ENCODE measurements around the gene SMAD3.
"Not testable (repeated sequence)": the region's sequence is repeated elsewhere in the genome, so short reads cannot be mapped to it uniquely, and the experiment has no call there.

SMAD3 gene

DNA sequence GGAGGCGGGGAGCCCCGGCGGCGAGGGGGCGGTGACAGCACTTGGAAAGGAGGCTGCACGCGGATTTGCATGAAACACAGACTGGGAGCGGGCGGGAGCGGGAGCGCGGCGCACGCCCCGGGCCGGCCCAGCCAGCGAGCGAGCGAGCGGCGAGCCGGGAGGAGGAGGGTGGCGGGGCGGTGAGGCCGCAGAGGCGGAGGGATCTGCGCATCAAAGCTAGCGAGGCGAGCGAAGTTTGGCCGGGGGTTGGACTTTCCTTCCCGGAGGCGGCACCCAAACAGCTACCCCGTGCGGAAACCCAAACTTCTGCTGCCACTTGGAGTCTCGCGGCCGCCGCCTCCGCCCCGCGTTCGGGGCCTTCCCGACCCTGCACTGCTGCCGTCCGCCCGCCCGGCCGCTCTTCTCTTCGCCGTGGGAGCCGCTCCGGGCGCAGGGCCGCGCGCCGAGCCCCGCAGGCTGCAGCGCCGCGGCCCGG, at the start of gene SMAD3:
SMAD3 (plus strand) TSS at position 72 of the 475 bp plus-strand sequence. CDS start 553 bp downstream, outside the sequence.
- peak; percentile 81 for DNase-seq

DNA sequence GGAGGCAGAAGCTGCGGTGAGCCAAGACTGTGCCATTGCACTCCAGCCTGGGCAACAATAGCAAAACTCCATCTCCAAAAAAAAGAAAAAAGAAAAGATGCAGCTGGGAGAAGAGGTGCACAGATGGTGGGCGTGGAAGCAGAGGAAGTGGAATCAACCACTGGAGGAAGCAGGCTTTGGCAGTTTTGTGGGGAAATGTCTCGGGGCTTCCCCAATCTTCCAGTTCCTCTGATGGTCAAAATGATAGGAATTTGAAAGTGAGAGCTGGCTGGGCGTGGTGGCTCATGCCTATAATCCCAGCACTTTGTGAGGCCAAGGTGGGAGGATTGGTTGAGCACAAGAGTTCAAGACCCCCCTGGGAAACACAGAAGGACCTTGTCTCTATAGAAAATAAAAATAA, 48.1 kb upstream of the SMAD3 start:
- no peak for DNase-seq

DNA sequence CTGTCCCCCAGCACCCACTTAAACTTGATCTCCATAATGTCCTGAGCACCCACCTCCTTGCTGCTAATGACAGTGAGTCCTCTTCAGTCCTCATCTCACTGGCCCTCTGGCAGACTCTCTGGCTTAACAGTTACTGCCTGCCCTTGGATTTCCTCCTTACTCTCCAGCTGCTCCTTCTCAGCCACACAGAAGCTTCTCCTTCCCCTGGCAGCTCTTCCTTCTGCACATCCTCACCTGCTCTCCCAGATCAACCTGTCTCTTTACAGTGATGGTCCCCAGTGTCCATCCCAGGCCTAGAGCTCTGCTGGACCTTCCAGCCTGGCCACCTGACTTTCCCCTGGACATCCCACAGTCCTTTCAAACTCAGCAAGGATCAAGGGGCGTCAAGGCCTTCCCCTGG, 47.4 kb upstream of the SMAD3 start:
- no peak for DNase-seq

DNA sequence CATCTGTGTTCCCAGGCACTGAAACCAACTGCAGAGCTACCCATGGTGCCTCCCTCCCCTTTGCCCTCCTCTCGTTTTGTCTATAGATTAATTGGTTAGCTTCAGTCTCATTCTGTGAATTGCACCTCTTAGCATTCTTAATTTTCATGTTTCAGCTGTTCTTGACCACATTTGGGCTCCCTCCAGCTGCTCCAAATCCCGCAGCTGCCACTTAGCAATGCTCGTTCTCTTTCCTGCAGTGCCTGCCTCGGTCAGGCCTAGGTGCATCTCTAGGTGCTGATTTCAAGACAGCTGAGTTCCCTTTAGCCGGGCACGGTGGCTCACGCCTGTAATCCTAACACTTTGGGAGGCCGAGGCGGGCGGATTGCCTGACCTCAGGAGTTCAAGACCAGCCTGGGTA, 47.0 kb upstream of the SMAD3 start:
- DNase-seq, result no peak

DNA sequence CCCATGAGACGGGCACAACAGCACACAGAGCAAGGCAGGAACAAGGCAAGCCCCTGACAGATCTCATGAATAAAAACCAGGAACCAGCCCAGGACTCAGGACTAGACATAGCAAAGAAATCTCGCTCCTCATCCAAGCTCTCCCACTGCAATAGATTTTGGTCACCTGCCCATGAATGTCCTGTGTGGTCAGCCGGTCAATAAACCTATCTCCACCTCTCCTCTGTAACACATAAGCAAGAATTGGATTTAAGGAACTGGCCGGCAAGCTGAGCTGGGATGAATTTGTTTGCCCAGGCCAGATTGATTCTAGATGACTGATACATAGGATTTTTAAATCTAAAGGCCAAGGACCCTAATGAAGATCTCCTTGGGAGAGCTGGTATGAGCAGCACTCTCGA, 46.3 kb upstream of the SMAD3 start:
- DNase-seq, result no peak

DNA sequence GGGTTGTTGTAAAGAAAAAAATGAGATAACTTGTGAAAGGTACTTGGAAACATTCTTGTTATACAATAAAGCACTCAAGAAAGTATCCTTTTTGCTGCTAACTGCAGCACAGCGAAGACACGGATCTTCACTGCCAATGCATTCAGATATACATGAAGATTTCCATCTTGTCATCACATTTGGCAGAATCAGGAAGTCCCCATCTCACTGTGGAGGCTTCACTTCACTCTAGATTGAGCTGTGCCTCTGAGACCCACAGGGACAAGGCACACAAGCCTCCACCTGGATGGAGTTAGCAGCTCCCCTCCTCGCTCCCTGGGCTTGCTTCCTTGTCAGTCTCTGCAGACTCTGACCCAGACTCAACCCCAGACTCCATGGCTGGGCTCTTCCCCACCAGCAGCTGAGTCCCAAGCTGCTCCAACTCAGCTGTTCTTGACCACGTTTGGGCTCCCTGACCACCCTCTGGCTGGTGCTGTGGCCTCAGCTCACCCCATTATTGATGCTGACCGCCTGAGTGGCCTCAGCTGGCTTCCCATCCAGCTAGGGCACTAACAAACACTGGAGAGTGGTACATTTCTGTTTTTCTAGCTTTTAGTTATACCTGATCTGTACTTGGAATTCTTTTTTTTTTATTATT, 45.4 kb upstream of the SMAD3 start:
- no peak for DNase-seq

DNA sequence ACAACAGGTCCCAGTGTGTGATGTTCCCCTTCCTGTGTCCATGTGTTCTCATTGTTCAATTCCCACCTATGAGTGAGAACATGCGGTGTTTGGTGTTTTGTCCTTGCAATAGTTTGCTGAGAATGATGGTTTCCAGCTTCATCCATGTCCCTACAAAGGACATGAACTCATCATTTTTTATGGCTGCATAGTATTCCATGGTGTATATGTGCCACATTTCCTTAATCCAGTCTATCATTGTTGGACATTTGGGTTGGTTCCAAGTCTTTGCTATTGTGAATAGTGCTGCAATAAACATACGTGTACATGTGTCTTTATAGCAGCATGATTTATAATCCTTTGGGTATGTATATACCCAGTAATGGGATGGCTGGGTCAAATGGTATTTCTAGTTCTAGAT, 44.7 kb upstream of the SMAD3 start:
- not testable (repeated sequence) for DNase-seq

DNA sequence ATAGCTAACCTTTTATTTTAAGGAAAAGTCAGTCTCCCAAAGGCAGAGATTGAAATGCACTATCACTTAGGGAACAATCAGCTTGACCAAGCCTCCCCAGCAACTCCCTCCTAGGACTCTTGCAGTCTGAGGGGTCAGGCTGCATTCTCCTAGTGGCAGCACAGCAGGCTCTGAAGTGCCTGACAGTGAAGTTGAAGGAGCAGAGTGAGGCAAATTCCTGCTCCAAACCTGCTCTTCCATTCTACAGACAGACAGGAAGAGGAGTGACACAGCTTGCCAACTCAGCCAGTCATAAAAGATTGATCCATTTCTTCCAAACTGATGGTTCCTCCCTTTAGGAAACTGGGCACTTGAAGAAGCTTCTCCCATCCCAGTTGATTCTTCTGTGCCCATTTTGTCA, 43.9 kb upstream of the SMAD3 start:
- no peak for DNase-seq

DNA sequence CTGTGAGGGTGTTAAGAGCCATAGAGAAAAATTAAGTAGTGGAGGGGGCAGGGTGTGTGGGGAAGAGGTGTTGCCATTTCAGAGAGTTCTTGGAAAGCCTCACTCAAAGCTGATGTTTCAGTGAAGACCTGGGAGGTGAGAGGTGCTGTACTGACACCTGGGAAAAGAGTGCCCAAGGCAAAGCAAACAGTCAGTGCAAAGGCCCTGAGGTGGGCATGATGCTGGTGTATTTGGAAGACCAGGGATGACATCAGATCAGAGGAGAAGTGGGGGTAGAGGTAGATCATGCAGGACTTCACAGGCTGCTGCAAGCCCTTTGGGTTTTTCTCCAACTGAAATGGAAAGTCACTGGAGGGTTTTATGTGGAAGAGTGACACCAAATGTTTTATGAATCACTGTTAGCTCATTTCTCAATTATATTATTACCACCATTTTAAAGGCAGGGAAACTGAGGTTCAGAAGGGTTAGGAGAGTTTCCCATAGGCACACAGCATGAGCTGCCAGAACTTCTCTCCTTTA, 42.8 kb upstream of the SMAD3 start:
- no peak for DNase-seq

DNA sequence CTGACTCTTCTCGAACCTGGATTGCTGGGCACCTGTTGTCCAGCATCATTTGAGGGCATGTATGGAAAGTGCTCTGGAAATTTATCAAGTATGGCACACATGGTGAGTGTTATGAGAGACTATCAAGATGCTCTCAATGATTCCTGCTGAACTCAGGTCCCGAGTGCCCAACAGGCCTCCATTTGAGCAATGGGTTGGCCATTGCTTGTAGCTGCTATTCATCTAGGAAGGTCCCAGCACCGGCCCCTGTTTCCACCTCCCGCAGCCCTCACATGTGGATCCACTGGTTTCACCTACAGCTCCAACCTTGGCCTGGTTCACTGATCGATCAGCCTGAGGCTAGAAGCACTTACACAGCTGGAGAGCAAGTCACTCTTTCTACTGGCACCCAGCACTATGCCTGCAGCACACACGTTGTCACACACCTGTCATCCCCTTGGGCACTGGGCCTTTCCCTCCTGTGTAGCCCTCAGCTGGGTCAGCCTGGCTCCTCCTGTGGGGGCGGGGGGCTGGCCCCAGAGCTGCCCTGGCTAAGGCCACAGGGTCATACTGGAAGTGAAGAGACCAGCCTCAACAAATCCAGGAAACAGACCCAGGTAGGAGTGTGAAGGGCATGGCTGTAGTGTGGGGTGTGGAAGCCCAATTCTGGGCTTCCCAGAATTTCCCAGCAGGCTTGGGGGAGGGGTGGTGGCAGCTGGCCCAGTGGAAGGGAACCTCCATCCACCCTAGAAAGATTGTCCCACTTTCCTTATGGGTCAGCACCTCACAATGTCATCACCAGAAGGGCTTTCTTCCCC, 41.7 kb upstream of the SMAD3 start:
- no peak for DNase-seq

DNA sequence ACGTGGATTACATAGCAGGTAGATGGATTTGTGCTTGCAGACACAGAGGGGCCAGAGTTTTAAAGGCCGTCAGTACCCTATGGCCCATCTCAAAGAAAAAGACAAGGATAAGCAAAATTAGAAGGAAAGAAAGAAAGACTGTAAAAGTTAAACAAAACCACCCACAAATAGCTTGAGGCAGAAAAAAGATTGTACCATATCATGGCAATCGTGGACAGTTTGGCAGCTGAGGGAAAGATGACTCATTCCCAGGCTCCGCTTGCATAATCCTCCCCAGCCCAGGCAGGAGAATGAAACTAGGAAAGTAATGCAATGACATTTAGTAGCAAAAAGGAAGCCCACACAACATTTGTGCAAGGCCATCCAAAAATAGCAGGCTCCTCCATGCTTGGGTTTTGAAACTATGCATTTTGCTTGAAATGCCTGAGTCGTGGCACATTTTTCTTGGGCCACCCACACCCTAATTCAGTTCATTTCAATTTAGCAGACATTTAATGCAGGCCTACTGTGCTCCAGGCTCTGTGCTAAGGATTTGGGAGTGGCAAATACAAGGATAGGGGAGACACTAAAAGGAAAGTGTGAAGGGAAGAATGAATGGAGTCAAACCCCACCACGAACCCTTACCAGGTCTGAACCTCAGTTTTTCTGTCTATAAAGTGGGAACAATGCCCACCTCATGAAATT, 40.9 kb upstream of the SMAD3 start:
- DNase-seq, result peak; percentile 16

DNA sequence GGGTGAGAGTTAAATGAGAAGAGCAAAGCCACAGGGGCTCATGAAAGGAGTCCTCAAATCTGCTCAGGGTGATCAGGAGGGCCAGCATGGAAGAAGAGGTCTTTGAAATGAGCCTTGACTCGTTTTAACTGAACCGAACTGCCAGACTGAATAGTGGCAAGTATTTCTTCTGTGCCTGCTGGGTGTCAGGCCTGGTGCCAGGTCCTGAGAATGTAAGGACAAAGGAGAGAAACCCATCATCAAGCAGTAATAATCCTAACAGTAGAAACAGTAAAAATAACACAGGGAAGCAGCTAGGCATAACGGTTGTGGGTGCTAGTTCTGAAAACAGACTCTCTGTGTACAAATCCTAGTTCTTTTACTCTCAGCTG, 40.4 kb upstream of the SMAD3 start:
- DNase-seq, result no peak

DNA sequence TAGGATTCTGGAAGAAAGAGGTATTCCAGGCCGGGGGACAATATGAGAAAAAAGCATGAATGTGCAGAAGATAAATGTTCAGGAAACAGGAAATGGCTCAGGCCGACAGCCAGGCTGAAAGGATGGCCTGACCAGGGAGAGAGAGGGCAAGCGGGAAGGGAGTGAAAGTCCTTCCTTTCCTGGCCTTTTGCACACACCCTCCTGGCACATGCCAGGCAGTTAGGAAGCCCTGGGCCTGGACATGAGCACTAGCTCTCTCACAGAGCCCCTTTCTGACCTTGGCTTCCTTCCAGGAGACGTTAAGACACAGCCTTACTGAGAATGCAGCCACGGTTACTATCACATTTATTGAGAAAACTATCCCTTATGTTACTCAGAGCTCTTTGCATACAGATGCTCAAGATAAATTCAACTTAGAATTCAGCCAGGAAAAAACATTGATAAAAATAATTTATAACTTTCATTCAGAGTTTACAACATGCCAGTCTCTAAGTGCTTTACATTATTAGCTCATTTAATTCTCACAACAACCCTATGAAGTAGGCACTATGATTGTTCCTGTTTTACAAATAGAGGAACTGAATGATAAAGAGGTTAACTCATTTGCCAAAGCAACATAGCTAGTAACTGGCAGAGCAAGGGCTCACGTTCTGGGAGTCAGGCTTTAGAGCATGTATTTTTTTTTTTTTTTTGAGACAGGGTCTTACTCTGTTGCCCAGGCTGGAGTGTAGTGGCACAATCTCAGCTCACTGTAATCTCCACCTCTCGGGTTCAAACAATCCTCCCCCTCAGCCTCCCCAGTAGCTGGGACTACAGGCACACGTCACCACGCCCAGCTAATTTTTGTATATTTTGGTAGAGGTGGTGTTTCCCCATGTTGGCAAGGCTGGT, 39.4 kb upstream of the SMAD3 start:
- DNase-seq, result no peak

DNA sequence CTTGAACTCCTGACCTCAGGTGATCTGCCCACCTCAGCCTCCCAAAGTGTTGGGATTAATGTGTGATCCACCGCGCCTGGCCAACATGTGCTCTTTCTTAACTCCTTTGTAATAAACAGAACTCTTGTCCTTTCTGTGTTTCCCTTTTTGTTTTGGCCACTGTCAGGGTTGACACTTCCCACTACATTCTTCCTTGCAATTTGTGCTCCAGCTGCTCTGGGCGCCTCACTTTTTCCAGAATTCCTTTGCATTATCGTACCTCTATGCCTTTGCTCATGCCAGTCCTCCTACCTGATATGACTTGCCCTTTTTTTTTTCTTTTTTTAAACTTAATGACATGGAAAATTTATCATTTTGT, 38.8 kb upstream of the SMAD3 start:
- no peak for DNase-seq

DNA sequence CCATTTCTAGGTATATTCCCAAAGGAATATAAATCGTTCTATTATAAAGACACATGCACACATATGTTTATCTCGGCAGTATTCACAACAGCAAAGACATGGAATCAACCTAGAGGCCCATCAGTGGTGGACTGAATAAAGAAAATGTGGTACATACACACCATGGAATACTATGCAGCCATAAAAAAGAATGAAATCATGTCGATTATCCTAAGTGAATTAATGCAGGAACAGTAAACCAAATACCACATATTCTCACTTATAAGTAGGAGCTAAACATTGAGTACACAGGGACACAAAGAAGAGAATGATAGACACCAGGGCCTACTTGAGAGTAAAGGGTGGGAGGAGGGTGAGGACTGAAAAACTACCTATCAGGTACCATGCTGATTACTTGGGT, 37.0 kb upstream of the SMAD3 start:
- DNase-seq, result not testable (repeated sequence)

DNA sequence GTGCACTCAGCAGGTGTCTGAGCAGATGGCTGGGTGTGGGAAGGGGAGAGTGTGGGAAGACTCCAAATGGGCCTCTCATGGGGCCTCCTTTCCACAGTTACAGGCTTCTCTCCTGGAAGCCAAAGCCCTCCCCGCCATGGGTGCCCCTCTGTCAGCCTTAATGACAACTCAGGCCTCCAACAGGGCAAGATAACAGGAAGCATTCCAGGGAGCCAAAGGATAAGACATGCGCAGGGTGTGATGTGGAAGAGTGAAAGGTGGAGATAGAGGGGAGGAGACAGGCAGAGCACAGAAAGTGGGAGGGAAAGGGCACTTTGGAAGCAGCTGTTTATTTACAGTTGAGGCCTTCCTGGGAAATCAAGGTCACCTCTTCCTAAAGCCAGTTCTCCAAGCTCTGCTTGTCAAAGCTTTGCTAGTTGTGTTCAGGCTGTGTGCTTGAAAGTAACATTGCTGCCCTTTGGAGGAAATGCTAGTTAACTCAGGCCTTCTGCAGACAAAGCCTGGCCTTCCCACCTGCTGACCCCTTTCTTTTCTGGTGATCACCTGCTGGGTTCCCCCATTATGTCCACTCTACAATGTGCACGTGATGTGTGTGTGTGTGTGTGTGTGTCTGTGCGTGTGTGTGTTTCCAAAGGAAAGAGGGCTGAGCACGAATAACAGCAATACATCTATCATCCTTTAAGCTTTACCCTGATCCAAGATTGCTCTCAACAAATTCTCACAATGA, 35.2 kb upstream of the SMAD3 start:
- no peak for DNase-seq

DNA sequence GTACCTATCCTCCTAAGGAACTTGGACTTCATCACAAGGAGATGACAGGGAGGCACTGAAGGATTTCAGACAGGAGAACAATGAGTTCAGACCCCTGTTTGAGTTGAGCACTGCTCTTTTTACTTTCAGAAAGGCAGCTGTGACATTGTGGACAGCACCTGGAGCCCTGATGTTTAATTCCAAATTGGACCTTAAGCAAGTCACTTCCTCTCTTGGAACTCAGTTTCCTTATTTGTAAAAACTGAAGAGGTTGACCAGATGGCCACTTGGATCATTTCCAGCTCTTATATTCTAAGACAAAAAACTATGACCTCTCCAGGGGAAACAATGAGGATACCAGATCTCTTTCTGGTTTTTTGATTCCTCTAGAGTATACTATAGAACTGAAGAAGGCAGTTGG, 34.1 kb upstream of the SMAD3 start:
- no peak for DNase-seq

DNA sequence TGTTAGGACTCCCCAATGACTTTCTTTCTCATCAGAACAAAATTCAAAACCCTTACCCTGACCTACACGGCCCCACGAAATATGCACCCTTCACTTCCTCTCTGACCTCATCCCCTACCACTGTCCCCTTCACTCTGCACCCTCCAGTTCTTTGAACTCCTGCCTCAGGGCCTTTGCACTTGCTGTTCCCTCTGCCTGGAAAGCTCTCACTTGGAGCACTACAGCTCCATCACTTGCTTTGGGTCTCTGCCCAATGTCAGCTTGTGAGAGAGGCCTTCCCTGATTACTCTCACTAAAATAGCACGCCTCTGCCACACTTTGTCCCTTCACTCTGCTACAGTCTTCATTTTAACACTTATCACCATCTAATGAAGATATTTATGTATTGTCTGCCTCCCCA, 32.8 kb upstream of the SMAD3 start:
- DNase-seq, result no peak

DNA sequence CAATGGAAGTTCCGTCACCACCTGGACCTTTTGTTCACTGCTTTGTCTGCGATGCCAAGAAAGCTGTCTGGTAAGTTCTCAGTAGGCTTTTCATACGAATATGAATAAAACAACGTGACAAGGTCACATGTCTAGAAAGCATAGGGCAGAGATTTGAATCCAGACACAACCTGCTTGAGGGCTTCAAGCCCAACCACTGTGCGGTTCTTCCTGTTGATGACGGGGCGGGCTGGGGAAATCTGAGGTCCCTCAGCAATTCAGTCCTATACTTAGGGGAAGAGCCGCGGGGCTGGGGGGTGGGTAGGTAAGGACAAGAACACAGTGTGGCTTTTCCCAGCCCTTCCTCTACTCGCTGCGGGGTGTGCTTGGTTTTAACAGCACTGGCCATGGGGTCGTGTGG, 32.4 kb upstream of the SMAD3 start:
- DNase-seq, result peak; percentile 52

DNA sequence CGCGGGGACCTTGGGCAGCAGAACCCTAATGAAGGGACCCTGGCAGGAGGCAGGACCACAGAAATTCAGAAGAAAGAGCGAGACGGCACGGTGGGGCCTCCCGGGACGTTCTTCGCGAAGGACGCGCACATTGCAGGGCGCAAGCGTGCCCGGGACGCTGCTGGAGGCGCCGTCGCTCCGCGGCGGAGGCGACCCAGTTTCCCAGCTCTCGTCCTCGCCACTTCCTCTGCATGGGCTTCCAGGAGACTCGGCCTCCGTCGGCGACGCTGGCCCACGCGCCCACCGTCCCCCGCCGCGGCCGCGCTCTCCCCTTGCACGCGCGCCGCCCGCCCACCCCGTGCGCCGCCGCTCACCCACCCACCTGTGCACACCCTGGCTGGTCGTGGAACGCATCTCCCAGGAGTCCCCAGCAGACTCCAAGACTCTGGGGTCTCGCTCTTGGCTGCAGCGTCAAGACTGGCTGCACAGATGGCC, 31.8 kb upstream of the SMAD3 start:
- peak; percentile 36 for DNase-seq

DNA sequence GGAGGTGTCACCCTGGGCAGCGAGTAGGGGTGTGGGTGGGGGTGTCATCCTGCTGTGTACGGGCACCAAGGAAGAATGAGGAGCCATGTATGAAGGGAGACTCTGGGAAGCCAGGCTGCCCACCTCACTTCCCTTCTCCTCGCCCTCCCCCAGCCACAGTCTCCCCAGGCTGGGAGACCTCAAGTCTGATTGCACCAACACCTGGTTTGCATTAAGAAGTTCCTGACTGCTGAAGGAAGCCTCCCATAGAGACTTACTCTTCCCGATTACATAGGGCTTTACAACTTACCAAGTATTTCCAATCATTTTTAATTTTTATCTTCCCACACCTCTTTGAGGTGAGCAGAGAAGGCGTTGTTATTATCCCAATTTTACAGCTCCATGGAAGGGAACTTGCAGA, 29.5 kb upstream of the SMAD3 start:
- no peak for DNase-seq

Measured in CD4-positive, alpha-beta T cell treated with Interleukin-21 for 1 hour (primary cell).